ENCODE measurements around the gene PALMD.

DNA sequence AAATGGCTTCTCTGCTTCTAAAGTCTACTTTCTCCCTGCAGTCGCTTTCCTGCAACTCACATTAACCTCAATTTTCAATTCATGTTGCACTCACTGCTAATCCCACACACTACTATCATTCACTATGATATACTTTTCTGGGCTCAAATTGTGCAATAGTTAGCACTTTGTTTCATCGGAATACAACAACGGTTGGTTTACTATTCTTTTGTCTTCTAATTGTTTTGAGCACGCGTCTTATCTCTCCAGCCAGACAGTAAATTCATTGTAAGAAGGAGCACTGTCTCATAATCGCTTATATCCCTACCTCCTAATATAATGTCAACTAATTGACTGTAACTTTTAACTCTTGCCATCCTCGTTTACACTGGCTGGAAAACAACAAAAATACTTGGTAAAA lies 3.9 kb upstream of the PALMD start:
- TF ChIP-seq, protein P1, sequence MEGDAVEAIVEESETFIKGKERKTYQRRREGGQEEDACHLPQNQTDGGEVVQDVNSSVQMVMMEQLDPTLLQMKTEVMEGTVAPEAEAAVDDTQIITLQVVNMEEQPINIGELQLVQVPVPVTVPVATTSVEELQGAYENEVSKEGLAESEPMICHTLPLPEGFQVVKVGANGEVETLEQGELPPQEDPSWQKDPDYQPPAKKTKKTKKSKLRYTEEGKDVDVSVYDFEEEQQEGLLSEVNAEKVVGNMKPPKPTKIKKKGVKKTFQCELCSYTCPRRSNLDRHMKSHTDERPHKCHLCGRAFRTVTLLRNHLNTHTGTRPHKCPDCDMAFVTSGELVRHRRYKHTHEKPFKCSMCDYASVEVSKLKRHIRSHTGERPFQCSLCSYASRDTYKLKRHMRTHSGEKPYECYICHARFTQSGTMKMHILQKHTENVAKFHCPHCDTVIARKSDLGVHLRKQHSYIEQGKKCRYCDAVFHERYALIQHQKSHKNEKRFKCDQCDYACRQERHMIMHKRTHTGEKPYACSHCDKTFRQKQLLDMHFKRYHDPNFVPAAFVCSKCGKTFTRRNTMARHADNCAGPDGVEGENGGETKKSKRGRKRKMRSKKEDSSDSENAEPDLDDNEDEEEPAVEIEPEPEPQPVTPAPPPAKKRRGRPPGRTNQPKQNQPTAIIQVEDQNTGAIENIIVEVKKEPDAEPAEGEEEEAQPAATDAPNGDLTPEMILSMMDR (IDR thresholded peaks at IDR 0.05; ENCODE audit: poor library complexity), result no peak
- TF ChIP-seq EZH2 (IDR thresholded peaks at IDR 0.05; ENCODE audit: borderline replicate concordance) (no peak), EZH2phosphoT487 (IDR thresholded peaks at IDR 0.05; ENCODE audit: low read depth, severe bottlenecking, unreplicated experiment) (no peak)

Data from hepatocyte (in vitro differentiated cells).